IMR-90 (cell line): ENCODE data around the gene PCDHGA9. TPM values are rescaled to one million over a fixed set of nuclear protein-coding genes. Genes with fewer than 3 reads are reported as not detected.

Source experiments
- ATAC-seq: fragments of 200-7000 bp; cut with Tn5 transposase; 2 replicates; pipeline ENCODE4 v1.9.1; 2020; ENCODE audit warnings: low read depth, mild to moderate bottlenecking, moderate library complexity
- BruUV-seq: library from RNA; stranded (reverse); fragments of 400-500 nt; replicated peaks from 2 replicates; lab custom pipeline; 2021; lab: Mats Ljungman, UMichigan
- CTCF ChIA-PET: fragments of 300-600 bp; formaldehyde crosslinking; extraction: SDS; loops from one replicate; lab custom pipeline; 2021; ENCODE audit warnings: antibody characterized with exemption; lab: Yijun Ruan, JAX
- POLR2A ChIA-PET: fragments of 300-600 bp; sonication (Branson Sonifier 250); formaldehyde crosslinking; loops from one replicate; lab custom pipeline; 2022; ENCODE audit warnings: antibody characterized with exemption; ENCODE audit not compliant: unreplicated experiment; lab: Charles Lee
- DNase-seq: peaks from one replicate; pipeline ENCODE4 v3.0.0; 2013
- H2AFZ ChIP-seq: replicated peaks from 2 replicates; pipeline ENCODE3; 2013; ENCODE audit warnings: low read length, mild to moderate bottlenecking; ENCODE audit not compliant: poor library complexity
- H2AK5ac ChIP-seq: 2 replicates; pipeline ENCODE4 v1.6.1; 2013; ENCODE audit warnings: low read depth, low read length, inconsistent platforms
- H2AK9ac ChIP-seq: replicated peaks from 2 replicates; pipeline ENCODE3; 2013; ENCODE audit warnings: mild to moderate bottlenecking, low read depth, low read length, moderate library complexity; ENCODE audit not compliant: poor library complexity
- H2BK120ac ChIP-seq: 2 replicates; pipeline ENCODE4 v1.6.1; 2013; ENCODE audit warnings: low read depth, low read length, inconsistent platforms
- H2BK15ac ChIP-seq: 3 replicates; pipeline ENCODE4 v1.6.1; 2013; ENCODE audit warnings: low read depth, low read length, inconsistent platforms
- H2BK20ac ChIP-seq: 2 replicates; pipeline ENCODE4 v1.6.1; 2013; ENCODE audit warnings: low read depth, mild to moderate bottlenecking, inconsistent platforms, low read length, moderate library complexity
- H2BK5ac ChIP-seq: 2 replicates; pipeline ENCODE4 v1.6.1; 2013; ENCODE audit warnings: mild to moderate bottlenecking, low read depth, low read length, inconsistent platforms; ENCODE audit not compliant: poor library complexity, severe bottlenecking
- H3K14ac ChIP-seq: replicated peaks from 2 replicates; pipeline ENCODE4 v1.6.1; 2013; ENCODE audit warnings: low read depth, low read length, inconsistent platforms
- H3K18ac ChIP-seq: 2 replicates; pipeline ENCODE4 v1.6.1; 2013; ENCODE audit warnings: low read depth, low read length, control low read depth
- H3K23ac ChIP-seq: 2 replicates; pipeline ENCODE4 v1.6.1; 2013; ENCODE audit warnings: low read depth, low read length, inconsistent platforms
- H3K27ac ChIP-seq: 2 replicates; pipeline ENCODE4 v1.5.1; 2013; ENCODE audit warnings: mild to moderate bottlenecking, control low read depth, low read length; ENCODE audit not compliant: insufficient read depth
- H3K27me3 ChIP-seq: 2 replicates; pipeline ENCODE4 v1.6.1; 2013; ENCODE audit warnings: low read length; ENCODE audit not compliant: control insufficient read depth, insufficient read depth
- H3K36me3 ChIP-seq: 2 replicates; pipeline ENCODE4 v1.6.1; 2013; ENCODE audit warnings: low read length, mixed read lengths; ENCODE audit not compliant: control insufficient read depth, insufficient read depth
- H3K4ac ChIP-seq: 2 replicates; pipeline ENCODE4 v1.6.1; 2013; ENCODE audit warnings: low read depth, low read length, inconsistent platforms
- H3K4me1 ChIP-seq: 2 replicates; pipeline ENCODE4 v1.6.1; 2013; ENCODE audit warnings: low read length, mixed read lengths; ENCODE audit not compliant: control insufficient read depth, insufficient read depth
- H3K4me2 ChIP-seq: 2 replicates; pipeline ENCODE4 v1.6.1; 2013; ENCODE audit warnings: low read depth, mild to moderate bottlenecking, control low read depth, low read length, moderate library complexity
- H3K4me3 ChIP-seq: 2 replicates; pipeline ENCODE4 v1.5.1; 2013; ENCODE audit warnings: low read depth, mild to moderate bottlenecking, control low read depth, low read length, moderate library complexity; ENCODE audit not compliant: insufficient read depth
- H3K56ac ChIP-seq: 2 replicates; pipeline ENCODE4 v1.6.1; 2013; ENCODE audit warnings: low read length, inconsistent platforms; ENCODE audit not compliant: insufficient read depth; ENCODE audit errors: extremely low read depth
- H3K79me1 ChIP-seq, 2 experiments: 2 replicates each; pipeline ENCODE4 v1.6.1; 2013; ENCODE audit warnings: low read length in 2 of 2, inconsistent platforms in 1 of 2, low read depth in 1 of 2
- H3K9ac ChIP-seq: 2 replicates; pipeline ENCODE4 v1.6.1; 2013; ENCODE audit warnings: low read depth, low read length, control low read depth
- H3K9me1 ChIP-seq: 2 replicates; pipeline ENCODE4 v1.6.1; 2013; ENCODE audit warnings: low read length, inconsistent platforms; ENCODE audit not compliant: insufficient read depth
- H3K9me3 ChIP-seq: 2 replicates; pipeline ENCODE4 v1.6.1; 2013; ENCODE audit warnings: low read length; ENCODE audit not compliant: control insufficient read depth, insufficient read depth
- H4K20me1 ChIP-seq: 2 replicates; pipeline ENCODE4 v1.6.1; 2013; ENCODE audit warnings: low read length, inconsistent platforms; ENCODE audit not compliant: insufficient read depth
- H4K5ac ChIP-seq: 2 replicates; pipeline ENCODE4 v1.6.1; 2013; ENCODE audit warnings: mild to moderate bottlenecking, low read depth, low read length, control low read depth
- H4K8ac ChIP-seq, 2 experiments: 2 replicates each; pipeline ENCODE4 v1.6.1; 2013; ENCODE audit warnings: low read depth in 2 of 2, low read length in 2 of 2, control low read depth in 1 of 2, inconsistent platforms in 1 of 2
- H4K91ac ChIP-seq: 2 replicates; pipeline ENCODE4 v1.6.1; 2013; ENCODE audit warnings: low read depth, low read length, inconsistent platforms; ENCODE audit not compliant: insufficient read depth
- BHLHE40 ChIP-seq: fragments of 150-350 bp; IDR thresholded peaks from 2 replicates; pipeline ENCODE4 v1.6.1; 2016; ENCODE audit warnings: mild to moderate bottlenecking, low read depth, low read length
- CEBPB ChIP-seq: IDR thresholded peaks from 2 replicates; pipeline ENCODE4 v1.6.1; 2012; ENCODE audit warnings: low read depth, low read length, improper control_type of control experiment
- CHD1 ChIP-seq: IDR thresholded peaks from 2 replicates; pipeline ENCODE4 v1.6.1; 2012; ENCODE audit warnings: low read depth, low read length, improper control_type of control experiment
- FOS ChIP-seq: fragments of 150-350 bp; IDR thresholded peaks from 2 replicates; pipeline ENCODE4 v1.6.1; 2016; ENCODE audit warnings: low read depth, low read length
- MAFK ChIP-seq: IDR thresholded peaks from 2 replicates; pipeline ENCODE4 v1.6.1; 2012; ENCODE audit warnings: low read depth, low read length, improper control_type of control experiment
- MAZ ChIP-seq: IDR thresholded peaks from 2 replicates; pipeline ENCODE4 v1.6.1; 2012; ENCODE audit warnings: low read depth, mild to moderate bottlenecking, low read length, improper control_type of control experiment, moderate library complexity, borderline replicate concordance
- MXI1 ChIP-seq: IDR thresholded peaks from 2 replicates; pipeline ENCODE4 v1.6.1; 2012; ENCODE audit warnings: low read depth, mild to moderate bottlenecking, low read length, moderate library complexity, borderline replicate concordance
- NFE2L2 ChIP-seq: fragments of 150-350 bp; IDR thresholded peaks from 2 replicates; pipeline ENCODE4 v1.6.1; 2016; ENCODE audit warnings: low read depth, mild to moderate bottlenecking, low read length
- POLR2A ChIP-seq: IDR thresholded peaks from 2 replicates; pipeline ENCODE4 v1.6.1; 2012; ENCODE audit warnings: mild to moderate bottlenecking, low read depth, low read length
- RAD21 ChIP-seq: IDR thresholded peaks from 2 replicates; pipeline ENCODE4 v1.6.1; 2012; ENCODE audit warnings: low read length, improper control_type of control experiment
- RCOR1 ChIP-seq: IDR thresholded peaks from 2 replicates; pipeline ENCODE4 v1.6.1; 2012; ENCODE audit warnings: mild to moderate bottlenecking, low read length, improper control_type of control experiment; ENCODE audit not compliant: insufficient replicate concordance
- RFX5 ChIP-seq: IDR thresholded peaks from 2 replicates; pipeline ENCODE4 v1.8.0; 2012; ENCODE audit warnings: low read depth, mild to moderate bottlenecking, low read length, moderate library complexity
- SMC3 ChIP-seq: fragments of 150-350 bp; IDR thresholded peaks from 2 replicates; pipeline ENCODE4 v1.6.1; 2016; ENCODE audit warnings: low read depth, mild to moderate bottlenecking, antibody characterized with exemption, low read length, moderate library complexity
- WGBS, 2 experiments: methylation state at CpG; one replicate each; pipeline versions ENCODE4 v1.1.5 to v1.1.7; 2013; ENCODE audit warnings: missing lambda C conversion rate in 2 of 2; ENCODE audit not compliant: insufficient read length in 1 of 2; ENCODE audit errors: extremely low coverage in 2 of 2; 5-methylcytosine and 5-hydroxymethylcytosine counted together
- dilution Hi-C: fragments of 300-500 bp; cut with HindIII; formaldehyde crosslinking; loops from one replicate; pipeline ENCODE4 v1.14.3; 2018; ENCODE audit warnings: low sequenced_read_pairs; ENCODE audit not compliant: unreplicated experiment
- in situ Hi-C: fragments of 300-500 bp; cut with MboI; formaldehyde crosslinking; loops from 3 replicates; pipeline ENCODE4 v1.14.3; 2019; ENCODE audit warnings: low sequenced_read_pairs, inconsistent platforms, mixed read lengths
- intact Hi-C: fragments of 100-400 bp; cut with micrococcal nuclease; formaldehyde crosslinking; loops from 2 replicates; pipeline ENCODE4 v1.10.0; 2022
- polyA plus RNA-seq, 3 experiments: library from polyadenylated mRNA; depleted of rRNA; stranded (reverse); fragments of >200 nt; gene quantifications; 2 replicates each; pipeline ENCODE4 v1.2.3, GENCODE V29; 2012; ENCODE audit warnings: low replicate concordance in 1 of 3
- total RNA-seq: library from RNA; depleted of rRNA; stranded (reverse); fragments of >200 nt; gene quantifications from 2 replicates; pipeline ENCODE4 v1.2.3, GENCODE V29; 2012
- TF ChIP-seq, protein P1 (sequence below): fragments of 150-350 bp; IDR thresholded peaks from 2 replicates; pipeline ENCODE4 v1.6.1; 2016; ENCODE audit warnings: low read depth, mild to moderate bottlenecking, low read length, moderate library complexity, borderline replicate concordance
- TF ChIP-seq, protein P2 (sequence below): conservative IDR thresholded peaks from 2 replicates; pipeline ENCODE4 v1.5.1; 2012; ENCODE audit warnings: mild to moderate bottlenecking, low read depth, low read length, improper control_type of control experiment
- TF ChIP-seq, protein P3 (sequence below): fragments of 150-350 bp; IDR thresholded peaks from 2 replicates; pipeline ENCODE4 v1.6.1; 2017; ENCODE audit warnings: mild to moderate bottlenecking, antibody characterized with exemption, low read length, low read depth

The PCDHGA9 gene
- total and polyA plus RNA-seq, 2 of the 4 experiments (the other 2 are of a cell fraction): 1.8 to 4.5 TPM

DNA sequence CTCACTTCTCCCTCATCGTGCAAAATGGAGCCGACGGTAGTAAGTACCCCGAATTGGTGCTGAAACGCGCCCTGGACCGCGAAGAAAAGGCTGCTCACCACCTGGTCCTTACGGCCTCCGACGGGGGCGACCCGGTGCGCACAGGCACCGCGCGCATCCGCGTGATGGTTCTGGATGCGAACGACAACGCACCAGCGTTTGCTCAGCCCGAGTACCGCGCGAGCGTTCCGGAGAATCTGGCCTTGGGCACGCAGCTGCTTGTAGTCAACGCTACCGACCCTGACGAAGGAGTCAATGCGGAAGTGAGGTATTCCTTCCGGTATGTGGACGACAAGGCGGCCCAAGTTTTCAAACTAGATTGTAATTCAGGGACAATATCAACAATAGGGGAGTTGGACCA lies 28.7 kb downstream of the PCDHGA9 start:
- Histone ChIP-seq H2BK5ac (no peak overlapping the region), H3K4ac (no peak overlapping the region), H3K79me1 (peaks cover 17 to 22% of the 10 kb centered on the region in 2 experiments; a peak in 3 of 4 replicates), H4K5ac (peak overlapping the region; percentile 39), H2BK120ac (no peak overlapping the region), H4K91ac (no peak overlapping the region; the same call in 1 of the 2 replicates), H3K56ac (no peak overlapping the region), H3K4me3 (peak overlapping the region; percentile 6; the same call in 1 of the 2 replicates), H2AK9ac (peak overlapping the region; percentile 31), H3K4me2 (peak overlapping the region; percentile 33), H4K20me1 (no peaks in the 10 kb centered on the region), H3K9me3 (peaks cover 36% of the 10 kb centered on the region; the same call in 1 of the 2 replicates), H2BK20ac (no peak overlapping the region), H3K4me1 (no peaks in the 10 kb centered on the region; the same call in 1 of the 2 replicates), H3K9ac (no peak overlapping the region), H3K9me1 (no peaks in the 10 kb centered on the region), H3K27me3 (no peaks in the 10 kb centered on the region), H3K36me3 (peaks cover 18% of the 10 kb centered on the region), H3K18ac (no peak overlapping the region), H3K23ac (no peak overlapping the region), H2BK15ac (no peak overlapping the region), H4K8ac (peak overlapping the region in 1 of 2 experiments; percentile 42; a peak in 1 of 4 replicates), H2AFZ (peak overlapping the region; percentile 52), H3K27ac (no peak overlapping the region), H2AK5ac (no peak overlapping the region), H3K14ac (no peak overlapping the region)
- DNase-seq (no peak), ATAC-seq (no peak)
- ChIA-PET CTCF (interaction anchor here (1.5 kb wide), 1 partner anchor 9 kb away, joined by 3 read pairs; no protein-coding TSS in a partner anchor), POLR2A (no interaction called here)
- BruUV-seq: no TSS peak
- dilution Hi-C loops: no loop called here
- in situ Hi-C loops: no loop called here
- intact Hi-C loops: loop anchor here (2.0 to 5.0 kb wide), 3 partner anchors 46 to 94 kb away; partner anchors contain the start of gene PCDHGC3
- TF ChIP-seq, protein P1, sequence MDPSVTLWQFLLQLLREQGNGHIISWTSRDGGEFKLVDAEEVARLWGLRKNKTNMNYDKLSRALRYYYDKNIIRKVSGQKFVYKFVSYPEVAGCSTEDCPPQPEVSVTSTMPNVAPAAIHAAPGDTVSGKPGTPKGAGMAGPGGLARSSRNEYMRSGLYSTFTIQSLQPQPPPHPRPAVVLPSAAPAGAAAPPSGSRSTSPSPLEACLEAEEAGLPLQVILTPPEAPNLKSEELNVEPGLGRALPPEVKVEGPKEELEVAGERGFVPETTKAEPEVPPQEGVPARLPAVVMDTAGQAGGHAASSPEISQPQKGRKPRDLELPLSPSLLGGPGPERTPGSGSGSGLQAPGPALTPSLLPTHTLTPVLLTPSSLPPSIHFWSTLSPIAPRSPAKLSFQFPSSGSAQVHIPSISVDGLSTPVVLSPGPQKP: no peak
- TF ChIP-seq RFX5 (no peak), CHD1 (no peak), CEBPB (no peak), MXI1 (no peak), POLR2A (no peak), NFE2L2 (no peak), RCOR1 (no peak), RAD21 (no peak), MAFK (no peak), SMC3 (no peak), FOS (no peak), MAZ (no peak), BHLHE40 (no peak)
- TF ChIP-seq, protein P2, sequence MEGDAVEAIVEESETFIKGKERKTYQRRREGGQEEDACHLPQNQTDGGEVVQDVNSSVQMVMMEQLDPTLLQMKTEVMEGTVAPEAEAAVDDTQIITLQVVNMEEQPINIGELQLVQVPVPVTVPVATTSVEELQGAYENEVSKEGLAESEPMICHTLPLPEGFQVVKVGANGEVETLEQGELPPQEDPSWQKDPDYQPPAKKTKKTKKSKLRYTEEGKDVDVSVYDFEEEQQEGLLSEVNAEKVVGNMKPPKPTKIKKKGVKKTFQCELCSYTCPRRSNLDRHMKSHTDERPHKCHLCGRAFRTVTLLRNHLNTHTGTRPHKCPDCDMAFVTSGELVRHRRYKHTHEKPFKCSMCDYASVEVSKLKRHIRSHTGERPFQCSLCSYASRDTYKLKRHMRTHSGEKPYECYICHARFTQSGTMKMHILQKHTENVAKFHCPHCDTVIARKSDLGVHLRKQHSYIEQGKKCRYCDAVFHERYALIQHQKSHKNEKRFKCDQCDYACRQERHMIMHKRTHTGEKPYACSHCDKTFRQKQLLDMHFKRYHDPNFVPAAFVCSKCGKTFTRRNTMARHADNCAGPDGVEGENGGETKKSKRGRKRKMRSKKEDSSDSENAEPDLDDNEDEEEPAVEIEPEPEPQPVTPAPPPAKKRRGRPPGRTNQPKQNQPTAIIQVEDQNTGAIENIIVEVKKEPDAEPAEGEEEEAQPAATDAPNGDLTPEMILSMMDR: no peak
- TF ChIP-seq, protein P3, sequence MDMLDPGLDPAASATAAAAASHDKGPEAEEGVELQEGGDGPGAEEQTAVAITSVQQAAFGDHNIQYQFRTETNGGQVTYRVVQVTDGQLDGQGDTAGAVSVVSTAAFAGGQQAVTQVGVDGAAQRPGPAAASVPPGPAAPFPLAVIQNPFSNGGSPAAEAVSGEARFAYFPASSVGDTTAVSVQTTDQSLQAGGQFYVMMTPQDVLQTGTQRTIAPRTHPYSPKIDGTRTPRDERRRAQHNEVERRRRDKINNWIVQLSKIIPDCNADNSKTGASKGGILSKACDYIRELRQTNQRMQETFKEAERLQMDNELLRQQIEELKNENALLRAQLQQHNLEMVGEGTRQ: no peak
- WGBS, 2 experiments: 51% methylated on average over 33 of the region's 37 CpGs; no CpG with 5 or more reads in 1 of the 2 experiments
